ENCODE results near the gene LIPC.

GRCh38 chr15:58490888-58491473 lies 59.2 kb downstream of the LIPC start:
- TF ChIP-seq, protein P1, sequence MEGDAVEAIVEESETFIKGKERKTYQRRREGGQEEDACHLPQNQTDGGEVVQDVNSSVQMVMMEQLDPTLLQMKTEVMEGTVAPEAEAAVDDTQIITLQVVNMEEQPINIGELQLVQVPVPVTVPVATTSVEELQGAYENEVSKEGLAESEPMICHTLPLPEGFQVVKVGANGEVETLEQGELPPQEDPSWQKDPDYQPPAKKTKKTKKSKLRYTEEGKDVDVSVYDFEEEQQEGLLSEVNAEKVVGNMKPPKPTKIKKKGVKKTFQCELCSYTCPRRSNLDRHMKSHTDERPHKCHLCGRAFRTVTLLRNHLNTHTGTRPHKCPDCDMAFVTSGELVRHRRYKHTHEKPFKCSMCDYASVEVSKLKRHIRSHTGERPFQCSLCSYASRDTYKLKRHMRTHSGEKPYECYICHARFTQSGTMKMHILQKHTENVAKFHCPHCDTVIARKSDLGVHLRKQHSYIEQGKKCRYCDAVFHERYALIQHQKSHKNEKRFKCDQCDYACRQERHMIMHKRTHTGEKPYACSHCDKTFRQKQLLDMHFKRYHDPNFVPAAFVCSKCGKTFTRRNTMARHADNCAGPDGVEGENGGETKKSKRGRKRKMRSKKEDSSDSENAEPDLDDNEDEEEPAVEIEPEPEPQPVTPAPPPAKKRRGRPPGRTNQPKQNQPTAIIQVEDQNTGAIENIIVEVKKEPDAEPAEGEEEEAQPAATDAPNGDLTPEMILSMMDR (IDR thresholded peaks at IDR 0.05 in 4 of 5, conservative IDR thresholded peaks at IDR 0.05 in 1 of 5) = no peak
- no peak for TF ChIP-seq POLR2A (IDR thresholded peaks at IDR 0.05)
